GM12891 (cell line): ENCODE measurements around the gene RECK.

ENCODE experiments used
- POLR2A ChIP-seq: IDR thresholded peaks from 2 replicates; pipeline ENCODE4 v1.6.1; 2011; ENCODE audit warnings: low read depth, low read length, control low read depth
- POLR2AphosphoS5 ChIP-seq: IDR thresholded peaks from 2 replicates; pipeline ENCODE4 v1.6.1; 2011; ENCODE audit warnings: low read depth, low read length, control low read depth
- SPI1 ChIP-seq: IDR thresholded peaks from 2 replicates; pipeline ENCODE4 v1.6.1; 2011; ENCODE audit warnings: low read depth, low read length, control low read depth

GRCh38 chr9:36007852-36008251, 28.9 kb upstream of the RECK start:
- TF ChIP-seq POLR2A: no peak
- no peak for TF ChIP-seq POLR2AphosphoS5
- peak; percentile 75 for TF ChIP-seq SPI1
